ENCODE measurements around the gene RPL18.
"Not testable (repeated sequence)": the region's sequence is repeated elsewhere in the genome, so short reads cannot be mapped to it uniquely, and the experiment has no call there.

Gene RPL18

GRCh38 chr19:48618916-48619691 is at the start of gene RPL18, which contains the start of gene SPHK2:
RPL18 (minus strand) TSS chr19:48619178; CDS start chr19:48619143, 35 bp downstream.
SPHK2 (plus strand) TSS chr19:48619506; CDS start chr19:48620515, 1,009 bp downstream.
- DNase-seq, result peak; percentile 92

DNA sequence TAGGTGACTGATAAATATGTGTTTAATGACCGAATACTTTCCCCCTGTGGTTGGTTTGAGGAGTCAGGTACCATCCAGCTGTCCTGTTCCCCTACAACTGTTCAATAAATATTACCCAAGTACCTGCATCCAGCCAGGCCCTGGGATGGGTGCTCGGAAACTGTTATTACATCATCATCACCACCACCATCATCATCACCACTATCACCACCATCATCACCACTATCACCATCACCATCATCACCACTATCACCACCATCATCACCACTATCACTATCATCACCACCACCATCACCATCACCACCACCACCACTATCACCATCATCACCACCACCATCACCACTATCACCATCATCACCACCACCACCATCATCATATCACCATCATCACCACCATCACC is 49.8 kb upstream of the RPL18 start:
- DNase-seq, result no peak

DNA sequence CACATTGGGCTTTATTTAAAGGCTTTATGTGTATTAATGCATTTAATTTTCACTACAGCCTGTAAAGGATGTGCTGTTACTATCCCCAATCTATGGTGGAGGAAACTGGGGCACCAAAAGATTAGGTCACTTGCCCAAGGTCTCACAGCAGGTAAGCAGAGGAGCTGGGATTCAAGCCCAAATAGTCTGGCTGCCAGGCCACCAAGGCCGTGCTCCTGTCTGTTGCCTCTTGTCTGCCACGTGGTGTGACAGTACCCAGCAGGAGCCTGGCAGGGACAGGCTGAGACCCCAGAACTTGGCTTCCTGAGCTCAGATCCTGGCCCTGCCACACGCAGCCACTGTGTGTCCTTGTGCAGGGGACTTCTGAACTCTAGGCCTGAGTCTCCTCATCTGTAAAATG is 49.4 kb upstream of the RPL18 start:
- no peak for DNase-seq

DNA sequence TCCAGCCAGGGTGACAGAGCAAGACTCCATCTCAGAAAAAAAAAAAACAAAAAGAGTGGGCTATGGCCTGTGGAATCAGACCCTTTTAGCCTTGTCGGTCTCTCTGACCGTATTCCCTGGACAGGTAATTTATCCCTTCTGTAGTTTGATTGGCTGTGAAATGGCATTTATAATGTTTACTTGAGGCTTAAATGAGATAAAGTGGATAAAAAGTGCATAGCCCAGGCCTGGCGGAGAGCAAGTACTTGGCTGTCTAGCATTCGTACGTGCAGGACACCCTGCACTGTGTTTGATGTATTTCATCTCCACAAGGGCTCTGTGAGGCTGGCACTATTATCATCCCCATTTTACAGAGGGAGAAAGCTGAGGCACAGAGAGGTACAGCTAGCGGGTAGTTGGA is 46.8 kb upstream of the RPL18 start:
- DNase-seq, result no peak

GRCh38 chr19:48664476-48664875 is 45.5 kb upstream of the RPL18 start:
- DNase-seq, result no peak

DNA sequence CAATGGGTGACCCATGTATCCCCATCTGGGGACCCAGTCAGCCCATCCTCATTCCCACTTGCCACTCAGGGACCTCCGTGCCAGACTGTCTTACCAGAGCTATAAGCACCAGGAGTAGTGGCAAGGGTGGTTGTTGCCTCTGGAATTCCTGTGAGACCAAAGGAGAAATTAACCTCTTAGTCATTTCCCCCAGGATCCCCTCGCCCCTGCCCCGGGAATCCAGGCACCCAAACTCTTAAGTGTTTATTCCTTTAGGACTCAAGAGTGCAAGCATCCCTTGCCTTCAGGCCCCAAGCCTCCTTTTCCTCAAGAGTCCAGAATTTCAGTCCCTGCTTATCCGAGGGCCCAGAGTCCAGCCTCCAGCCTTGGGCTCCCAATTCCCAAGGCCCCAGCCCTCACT is 44.7 kb upstream of the RPL18 start:
- DNase-seq, result no peak

DNA sequence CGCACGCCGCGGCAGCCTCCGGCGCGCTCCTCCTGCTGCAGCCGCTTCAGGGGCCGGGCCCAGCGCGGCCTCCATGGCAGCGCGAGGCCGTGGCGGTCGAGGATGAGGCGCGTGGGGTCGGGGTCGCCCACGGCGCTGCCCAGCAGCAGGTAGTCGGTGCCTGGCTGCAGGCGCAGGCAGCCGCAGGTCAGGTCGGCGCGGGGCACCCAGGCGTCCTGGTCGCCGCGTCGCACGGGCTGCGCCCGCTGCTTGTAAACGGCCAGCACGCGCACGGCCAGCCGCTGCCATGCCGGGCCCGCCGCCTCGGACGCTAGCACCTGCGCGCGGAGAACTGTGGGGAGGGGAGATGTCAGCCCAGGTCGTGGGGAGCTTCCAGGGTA is 42.7 kb upstream of the RPL18 start:
- DNase-seq, result no peak

DNA sequence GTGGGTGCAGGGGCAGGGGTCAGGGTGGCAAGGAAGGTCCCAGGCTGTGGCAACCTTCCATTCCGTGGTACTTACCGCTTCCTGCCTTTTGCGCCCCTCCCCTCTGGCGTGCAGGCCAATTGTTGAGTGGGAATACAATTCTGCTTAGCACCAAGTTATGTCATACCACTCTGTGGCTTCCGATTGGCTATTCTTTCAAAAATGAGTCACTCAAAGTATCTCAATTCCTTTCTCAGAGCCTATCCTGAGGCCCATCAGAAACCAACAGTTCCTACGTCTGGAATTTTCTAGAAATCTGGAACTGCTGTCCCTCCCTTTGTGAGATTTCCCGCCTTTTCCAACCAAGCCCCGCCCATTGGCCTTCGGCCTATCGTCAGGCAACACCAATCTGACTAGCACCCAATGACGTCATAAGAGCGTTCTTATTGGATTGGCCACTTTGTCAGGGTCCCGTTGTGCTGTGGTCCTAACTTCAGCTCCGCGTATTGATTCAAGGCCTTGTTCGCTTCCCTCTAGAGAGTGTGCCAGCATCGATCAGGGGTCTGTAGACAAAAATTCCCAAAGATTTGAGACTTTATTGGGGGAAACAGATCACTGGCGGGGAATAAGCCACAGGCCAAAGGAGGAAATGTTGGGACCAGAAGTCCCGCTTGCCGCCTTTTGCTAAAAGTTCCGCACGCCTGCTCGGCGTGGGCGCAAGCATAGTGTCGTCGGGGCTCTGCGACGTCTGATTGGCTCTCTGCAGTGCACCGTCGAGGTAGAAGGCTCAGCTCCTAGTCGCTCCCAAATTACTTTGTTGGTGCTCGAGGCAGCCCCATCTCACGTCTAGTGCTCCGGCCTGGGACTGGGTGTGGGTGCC is 42.1 kb upstream of the RPL18 start:
- DNase-seq, result peak; percentile 92

GRCh38 chr19:48659768-48660167 is 40.8 kb upstream of the RPL18 start:
- DNase-seq, result no peak

GRCh38 chr19:48658483-48658882 is 39.5 kb upstream of the RPL18 start:
- no peak for DNase-seq

DNA sequence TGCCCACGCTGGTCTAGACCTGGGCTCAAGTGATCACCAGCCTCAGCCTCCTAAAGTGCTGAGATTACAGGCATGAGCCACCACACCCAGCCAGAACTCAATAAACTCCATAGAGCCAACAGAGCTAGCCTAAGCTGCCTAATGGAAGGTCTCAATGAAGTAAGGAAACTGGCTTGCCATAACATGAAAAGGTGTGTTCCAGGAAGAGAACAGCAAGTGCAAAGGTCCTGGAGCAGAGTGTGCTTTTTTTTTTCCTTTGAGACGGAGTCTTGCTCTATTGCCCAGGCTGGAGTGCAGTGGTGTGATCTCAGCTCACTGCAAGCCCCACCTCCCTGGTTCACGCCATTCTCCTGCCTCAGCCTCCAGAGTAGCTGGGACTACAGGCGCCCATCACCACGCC is 38.9 kb upstream of the RPL18 start:
- not testable (repeated sequence) for DNase-seq

DNA sequence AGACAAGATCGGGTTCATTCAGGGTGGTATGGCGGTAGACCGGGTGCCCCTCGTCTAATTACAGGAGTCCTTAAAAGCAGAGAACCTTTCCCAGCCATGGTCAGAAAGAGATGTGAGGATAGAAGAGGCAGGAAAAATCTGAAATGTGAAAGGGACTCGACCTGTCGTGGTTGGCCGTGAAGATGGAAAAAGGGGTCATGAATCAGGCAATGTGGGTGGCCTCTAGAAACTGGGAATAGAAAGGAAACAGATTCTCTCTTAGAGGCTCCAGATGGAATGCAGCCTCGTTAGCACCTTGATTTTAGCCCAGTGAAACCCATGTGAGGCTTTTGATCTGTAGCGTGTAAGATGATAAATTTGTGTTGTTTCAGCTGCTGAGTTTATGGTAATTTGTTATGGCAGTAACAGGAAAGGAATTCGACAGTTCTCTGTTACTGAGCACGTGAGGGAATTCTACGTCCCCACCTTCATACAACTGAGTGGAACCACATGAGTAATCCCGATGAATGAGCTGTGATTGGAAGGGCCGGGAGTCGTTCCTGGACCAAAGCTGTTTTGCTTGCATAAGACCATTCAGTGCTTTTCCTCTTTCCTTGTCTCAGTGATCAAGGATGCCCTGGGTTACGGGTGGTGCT is 38.0 kb upstream of the RPL18 start:
- DNase-seq, result no peak

DNA sequence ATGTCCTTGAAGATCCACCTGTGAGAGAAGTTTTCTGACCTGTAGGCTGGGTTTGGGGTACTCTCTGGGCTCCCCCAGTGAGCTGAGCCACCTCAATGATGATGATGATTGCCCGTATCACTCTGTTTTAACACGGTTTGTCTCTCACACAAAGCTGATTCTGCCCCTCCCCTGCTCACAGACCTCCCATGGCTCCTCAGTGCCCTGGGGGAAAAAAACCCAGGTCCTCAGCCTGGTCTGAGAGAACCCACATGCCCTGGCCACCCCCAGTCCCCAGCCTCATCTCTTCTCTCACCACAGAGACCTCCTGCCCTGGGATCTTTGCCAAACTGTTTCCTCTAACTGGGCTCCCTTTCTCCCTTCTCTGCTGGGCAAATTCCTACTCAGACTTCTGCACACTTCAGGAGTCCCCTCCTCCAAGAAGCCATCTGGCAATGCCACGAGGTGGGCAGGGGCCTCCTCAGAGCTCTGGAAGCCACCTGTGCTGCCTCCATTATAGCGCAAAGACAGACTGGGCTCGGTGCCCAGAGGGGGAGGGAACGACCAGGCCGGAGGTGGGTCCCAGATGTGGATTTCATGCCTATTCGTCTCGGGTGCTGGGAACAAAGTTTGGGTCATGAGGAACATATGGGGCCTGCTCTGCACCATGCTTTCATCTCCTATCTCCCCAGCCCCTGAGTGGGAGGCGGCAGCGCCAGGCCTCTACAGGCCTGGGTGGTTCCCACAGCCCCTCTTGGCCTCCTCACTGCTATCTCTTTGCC is 35.5 kb upstream of the RPL18 start:
- DNase-seq, result no peak

DNA sequence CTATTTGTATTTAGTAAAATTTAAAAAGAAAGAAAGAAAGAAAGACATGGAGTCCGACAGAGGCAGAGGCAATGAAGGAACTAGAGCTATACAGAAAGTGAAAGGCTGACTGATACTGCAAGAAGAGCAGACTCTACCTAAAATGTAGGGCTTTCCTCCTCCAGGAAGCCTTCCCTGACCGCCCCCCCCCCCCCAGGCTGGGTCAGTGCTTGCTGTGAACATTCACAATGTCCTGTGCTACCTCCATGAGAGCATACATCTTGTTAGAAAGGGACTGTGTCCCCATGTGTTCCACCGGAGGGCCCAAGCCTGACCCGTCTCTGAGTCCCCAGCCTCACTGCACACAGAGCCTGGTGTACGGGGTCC is 32.7 kb upstream of the RPL18 start:
- no peak for DNase-seq

- no peak for DNase-seq
Observed at GRCh38 chr19:48650974-48651682, 32.1 kb upstream of the RPL18 start.

DNA sequence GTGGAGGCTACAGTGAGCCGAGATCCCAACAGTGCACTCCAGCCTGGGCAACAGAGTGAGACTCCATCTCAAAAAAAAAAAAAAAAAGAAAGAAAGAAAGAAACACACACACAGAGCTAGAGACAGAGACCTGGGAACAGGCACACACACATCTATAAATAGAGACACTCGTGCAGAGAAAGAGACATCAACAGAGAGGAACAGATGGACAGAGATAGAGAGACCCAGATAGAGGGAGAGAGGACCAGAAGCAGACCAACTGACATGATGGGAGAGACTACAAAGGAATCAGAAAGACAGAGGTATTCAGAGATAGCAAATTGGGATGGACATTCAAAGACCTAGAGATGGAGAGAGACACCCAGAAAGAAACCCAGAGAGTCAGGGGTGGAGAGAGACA is 29.2 kb upstream of the RPL18 start:
- DNase-seq, result no peak

GRCh38 chr19:48646722-48647216 is 27.8 kb upstream of the RPL18 start:
- DNase-seq, result no peak

GRCh38 chr19:48646001-48646721 is 27.2 kb upstream of the RPL18 start, which contains the start of gene CA11:
CA11 (minus strand) TSS chr19:48646187; CDS start chr19:48645632, 555 bp downstream.
- DNase-seq, result peak; percentile 74

DNA sequence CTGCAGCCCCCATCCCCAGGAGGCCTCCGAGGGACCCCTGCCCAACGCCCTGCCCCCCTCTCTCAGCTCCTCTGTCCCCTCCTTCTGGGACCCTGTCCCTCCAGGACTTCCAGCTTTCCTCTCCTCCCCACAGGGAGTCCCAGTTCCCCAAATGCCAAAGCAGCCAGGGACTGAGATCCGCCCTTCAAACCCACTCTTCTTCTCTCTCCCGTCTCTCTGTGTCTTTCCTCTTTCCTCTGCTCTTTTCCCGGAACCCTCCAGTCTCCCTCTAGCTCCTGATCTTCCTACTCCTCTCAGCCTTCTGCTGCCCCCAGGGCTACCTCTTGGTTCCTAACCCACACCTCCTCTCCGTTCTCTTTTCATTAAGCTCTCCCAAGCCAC is 26.6 kb upstream of the RPL18 start:
- no peak for DNase-seq

DNA sequence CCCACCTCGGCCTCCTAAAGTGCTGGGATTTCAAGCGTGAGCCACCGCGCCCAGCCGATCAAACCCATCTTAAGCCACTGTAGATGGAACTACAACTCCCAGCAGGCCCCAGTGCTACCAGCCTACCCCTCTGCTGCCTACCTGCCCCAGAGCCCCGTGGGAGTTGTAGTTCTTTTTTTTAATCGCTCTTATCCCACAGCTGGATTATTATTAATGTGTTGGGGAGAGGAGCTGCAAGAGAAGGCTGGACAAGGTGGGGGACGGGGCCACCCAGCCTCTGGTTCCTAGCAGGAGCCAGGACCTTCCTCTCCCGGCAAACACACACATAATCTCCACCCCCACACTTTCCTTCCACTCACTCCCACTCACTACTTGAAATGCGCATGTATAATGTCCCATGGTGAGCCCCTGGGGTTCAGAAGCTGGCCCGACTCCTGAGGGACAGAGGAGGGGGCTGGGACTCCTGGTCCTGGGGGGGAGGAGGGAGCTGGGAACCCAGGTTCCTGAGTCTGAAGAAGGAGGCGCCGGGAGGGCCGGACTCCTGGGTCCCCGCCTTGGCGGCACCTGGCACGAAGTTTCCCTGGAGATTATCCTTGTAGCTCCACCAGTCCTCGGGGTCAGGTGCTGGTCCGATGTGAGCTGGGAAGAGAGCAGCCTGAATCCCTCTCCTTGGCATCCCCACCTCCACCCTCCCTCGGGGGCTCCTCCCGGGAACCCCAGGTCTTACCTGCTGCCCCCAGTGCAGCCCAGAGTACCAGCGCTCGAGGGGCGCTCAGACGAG is 26.1 kb upstream of the RPL18 start:
- DNase-seq, result no peak

Measured in 8988T (cell line).